GM12873 (cell line): ENCODE data around the gene PLXNC1.

Source experiments
- CTCF ChIP-seq: IDR thresholded peaks from 2 replicates; pipeline ENCODE4 v1.5.1; 2012; ENCODE audit warnings: low read depth, mild to moderate bottlenecking, moderate library complexity, low read length, control low read depth; ENCODE audit not compliant: insufficient read depth; ENCODE audit errors: missing control alignments

The PLXNC1 gene

GRCh38 chr12:94276725-94277124, 128.3 kb downstream of the PLXNC1 start:
- TF ChIP-seq CTCF: no peak

DNA sequence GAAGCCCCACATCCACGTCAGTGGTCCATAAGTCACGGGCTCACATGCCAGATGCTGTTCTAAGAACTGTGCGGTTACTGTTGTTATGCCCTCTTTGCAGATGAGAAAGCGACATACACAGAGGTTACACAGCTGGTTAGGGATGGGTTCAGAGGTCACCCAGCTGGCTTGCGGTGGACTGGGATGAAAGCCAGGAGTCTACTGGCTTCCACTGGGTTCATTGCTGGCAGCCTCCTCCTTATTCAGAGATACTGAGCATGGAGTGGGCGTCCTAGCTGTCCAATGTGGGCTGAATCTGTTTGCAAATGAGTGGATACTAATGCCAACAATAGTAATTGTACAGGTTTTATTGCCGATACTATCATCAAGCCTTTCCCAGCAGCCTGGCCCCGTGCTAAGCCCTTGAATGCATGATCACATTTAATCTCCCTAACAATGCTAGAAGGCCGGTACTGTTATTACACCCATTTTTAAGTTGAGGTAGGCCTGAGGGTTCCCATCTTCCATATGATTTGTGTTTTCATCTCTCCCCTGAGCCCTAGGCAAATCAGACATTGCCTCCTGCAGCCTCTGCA, 129.1 kb downstream of the PLXNC1 start:
- no peak for TF ChIP-seq CTCF

GRCh38 chr12:94280063-94280462, 131.7 kb downstream of the PLXNC1 start:
- TF ChIP-seq CTCF: no peak

DNA sequence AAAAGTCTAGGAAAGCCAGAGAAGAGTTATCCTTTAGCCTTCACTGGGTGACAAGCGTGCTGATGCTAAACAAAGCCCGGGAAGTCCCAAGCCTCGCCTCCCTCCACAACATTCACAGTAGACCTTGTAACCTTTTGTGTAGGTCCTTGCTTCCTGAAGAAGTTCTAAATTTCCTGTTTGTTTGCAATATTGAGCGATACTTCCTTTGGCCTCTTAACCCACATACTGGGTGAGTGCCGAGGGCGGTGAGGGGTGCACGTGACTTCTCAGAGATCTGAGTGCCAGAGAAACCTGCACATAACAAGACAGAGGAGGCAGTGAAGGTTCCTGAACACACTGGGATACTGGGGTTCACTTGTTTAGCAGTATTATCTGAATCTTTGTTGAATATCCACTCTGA, 134.3 kb downstream of the PLXNC1 start:
- TF ChIP-seq CTCF: no peak

- no peak for TF ChIP-seq CTCF
Observed at GRCh38 chr12:94284046-94284445, 135.7 kb downstream of the PLXNC1 start.

- TF ChIP-seq CTCF: no peak
Observed at GRCh38 chr12:94284859-94285258, 136.5 kb downstream of the PLXNC1 start.

DNA sequence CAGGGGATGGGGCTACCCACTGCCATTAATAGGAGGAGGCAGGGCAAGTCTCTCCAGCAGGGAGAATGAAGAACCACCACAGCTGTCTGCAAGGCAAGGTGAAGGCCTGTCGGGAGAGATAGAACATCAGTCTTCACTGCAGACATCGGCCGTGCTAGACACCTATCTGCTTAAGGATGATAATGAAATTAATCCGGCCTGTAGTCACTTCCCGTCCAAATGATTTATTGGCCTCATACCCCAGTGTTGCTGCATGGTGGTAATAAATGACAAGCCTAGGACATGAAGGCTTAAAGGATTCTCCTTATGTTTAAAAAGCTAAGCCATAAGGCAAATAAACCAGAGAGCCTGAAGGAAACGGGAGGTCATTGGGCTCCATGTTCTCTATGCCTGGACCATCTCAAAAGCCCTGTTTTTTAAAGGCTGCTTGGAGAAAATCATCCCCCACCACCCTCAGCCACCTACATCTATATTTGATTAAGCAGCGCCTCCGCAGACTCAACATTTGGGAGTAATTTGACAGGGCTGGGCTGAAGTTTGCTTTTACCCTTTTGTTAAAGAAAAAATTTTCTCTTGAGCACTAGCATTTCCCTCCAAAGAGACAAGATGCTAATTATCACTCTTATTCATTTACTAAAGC, 137.7 kb downstream of the PLXNC1 start:
- TF ChIP-seq CTCF: no peak
